HG02852 (cell line): ENCODE results near the gene HOXB2.

Experiments
- ATAC-seq: cut with Tn5 transposase; IDR thresholded peaks from one replicate; pipeline ENCODE4 v1.9.1; 2021; ENCODE audit warnings: mild to moderate bottlenecking, moderate library complexity; ENCODE audit not compliant: unreplicated experiment

HOXB2 gene

DNA sequence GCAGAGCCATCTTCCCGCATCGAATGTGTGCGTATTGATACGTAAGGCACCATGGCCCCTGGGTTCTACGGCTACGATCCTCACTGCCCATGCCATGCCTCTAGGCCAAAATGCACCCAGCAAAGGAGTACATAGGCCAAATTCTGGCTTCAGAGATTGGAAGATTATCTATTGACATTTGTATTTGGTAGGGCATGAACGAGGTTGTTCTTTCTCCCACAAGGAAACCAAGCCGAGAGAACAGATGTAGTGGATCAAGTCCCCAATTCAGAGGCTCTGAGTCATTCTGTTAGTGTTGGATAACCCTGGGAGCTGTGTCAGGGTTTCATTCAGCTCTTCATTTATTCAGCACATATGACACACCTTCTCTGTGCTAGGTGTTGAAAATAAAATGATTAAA, 50.6 kb downstream of the HOXB2 start:
- ATAC-seq = no peak
